ENCODE measurements around the gene AGAP3.

AGAP3 gene

GRCh38 chr7:151137076-151137675, 50.9 kb downstream of the AGAP3 start:
- DNase-seq (ENCODE audit: insufficient read length) (peak; percentile 17), FAIRE-seq (no peak)
- TF ChIP-seq POLR2A (IDR thresholded peaks at IDR 0.05; ENCODE audit: low read depth, low read length) (no peak), POLR2AphosphoS5 (IDR thresholded peaks at IDR 0.05; ENCODE audit: low read depth, low read length) (no peak), TAF1 (IDR thresholded peaks at IDR 0.05; ENCODE audit: borderline replicate concordance, low read depth, low read length) (no peak)

- FAIRE-seq: no peak
- TF ChIP-seq POLR2AphosphoS5 (IDR thresholded peaks at IDR 0.05; ENCODE audit: low read depth, low read length) (no peak), POLR2A (IDR thresholded peaks at IDR 0.05; ENCODE audit: low read depth, low read length) (no peak), TAF1 (IDR thresholded peaks at IDR 0.05; ENCODE audit: borderline replicate concordance, low read depth, low read length) (no peak)
Measured at GRCh38 chr7:151137791-151138152, 51.5 kb downstream of the AGAP3 start.

GRCh38 chr7:151138153-151138851, 52.0 kb downstream of the AGAP3 start:
- TF ChIP-seq POLR2AphosphoS5 (IDR thresholded peaks at IDR 0.05; ENCODE audit: low read depth, low read length) (no peak), POLR2A (IDR thresholded peaks at IDR 0.05; ENCODE audit: low read depth, low read length) (no peak), TAF1 (IDR thresholded peaks at IDR 0.05; ENCODE audit: borderline replicate concordance, low read depth, low read length) (no peak)
- FAIRE-seq (no peak), DNase-seq (ENCODE audit: insufficient read length) (peak; percentile 16)

More at GRCh38 chr7:151137791-151138152, 51.5 kb downstream of the AGAP3 start:
- DNase-seq (ENCODE audit: insufficient read length): peak; percentile 10

- DNase-seq (ENCODE audit: insufficient read length) (peak; percentile 19), FAIRE-seq (no peak)
- TF ChIP-seq POLR2A (IDR thresholded peaks at IDR 0.05; ENCODE audit: low read depth, low read length) (no peak), POLR2AphosphoS5 (IDR thresholded peaks at IDR 0.05; ENCODE audit: low read depth, low read length) (no peak), TAF1 (IDR thresholded peaks at IDR 0.05; ENCODE audit: borderline replicate concordance, low read depth, low read length) (no peak)
Measured at GRCh38 chr7:151139071-151139790, 53.0 kb downstream of the AGAP3 start.

- no peak for TF ChIP-seq POLR2AphosphoS5 (IDR thresholded peaks at IDR 0.05; ENCODE audit: low read depth, low read length)
- no peak for TF ChIP-seq TAF1 (IDR thresholded peaks at IDR 0.05; ENCODE audit: borderline replicate concordance, low read depth, low read length)
- no peak for TF ChIP-seq POLR2A (IDR thresholded peaks at IDR 0.05; ENCODE audit: low read depth, low read length)
- no peak for DNase-seq (ENCODE audit: insufficient read length)
- FAIRE-seq: no peak
Measured at GRCh38 chr7:151139791-151140190, 53.5 kb downstream of the AGAP3 start.

GRCh38 chr7:151140826-151141225, 54.6 kb downstream of the AGAP3 start:
- no peak for TF ChIP-seq POLR2A (IDR thresholded peaks at IDR 0.05; ENCODE audit: low read depth, low read length)
- no peak for TF ChIP-seq POLR2AphosphoS5 (IDR thresholded peaks at IDR 0.05; ENCODE audit: low read depth, low read length)
- no peak for TF ChIP-seq TAF1 (IDR thresholded peaks at IDR 0.05; ENCODE audit: borderline replicate concordance, low read depth, low read length)
- DNase-seq (ENCODE audit: insufficient read length) (no peak), FAIRE-seq (no peak)

- no peak for DNase-seq (ENCODE audit: insufficient read length)
- no peak for TF ChIP-seq POLR2A (IDR thresholded peaks at IDR 0.05; ENCODE audit: low read depth, low read length)
- TF ChIP-seq TAF1 (IDR thresholded peaks at IDR 0.05; ENCODE audit: borderline replicate concordance, low read depth, low read length): no peak
- TF ChIP-seq POLR2AphosphoS5 (IDR thresholded peaks at IDR 0.05; ENCODE audit: low read depth, low read length): no peak
- no peak for FAIRE-seq
Measured at GRCh38 chr7:151141311-151141854, 55.1 kb downstream of the AGAP3 start.

- FAIRE-seq: no peak
- no peak for TF ChIP-seq POLR2A (IDR thresholded peaks at IDR 0.05; ENCODE audit: low read depth, low read length)
- TF ChIP-seq TAF1 (IDR thresholded peaks at IDR 0.05; ENCODE audit: borderline replicate concordance, low read depth, low read length): no peak
- TF ChIP-seq POLR2AphosphoS5 (IDR thresholded peaks at IDR 0.05; ENCODE audit: low read depth, low read length): no peak
- no peak for DNase-seq (ENCODE audit: insufficient read length)
Measured at GRCh38 chr7:151141855-151142685, 55.8 kb downstream of the AGAP3 start.

- no peak for FAIRE-seq
- TF ChIP-seq TAF1 (IDR thresholded peaks at IDR 0.05; ENCODE audit: borderline replicate concordance, low read depth, low read length): no peak
- TF ChIP-seq POLR2A (IDR thresholded peaks at IDR 0.05; ENCODE audit: low read depth, low read length): no peak
- TF ChIP-seq POLR2AphosphoS5 (IDR thresholded peaks at IDR 0.05; ENCODE audit: low read depth, low read length): no peak
Measured at GRCh38 chr7:151142686-151143040, 56.4 kb downstream of the AGAP3 start.

GRCh38 chr7:151143261-151144015, 57.2 kb downstream of the AGAP3 start:
- TF ChIP-seq TAF1 (IDR thresholded peaks at IDR 0.05; ENCODE audit: borderline replicate concordance, low read depth, low read length) (no peak), POLR2AphosphoS5 (IDR thresholded peaks at IDR 0.05; ENCODE audit: low read depth, low read length) (no peak), POLR2A (IDR thresholded peaks at IDR 0.05; ENCODE audit: low read depth, low read length) (no peak)
- DNase-seq (ENCODE audit: insufficient read length) (no peak), FAIRE-seq (no peak)

More at GRCh38 chr7:151142686-151143040, 56.4 kb downstream of the AGAP3 start:
- DNase-seq (ENCODE audit: insufficient read length): no peak

Data from GM12892 (cell line).